Measurements from ENCODE around the gene ADGRF5.
"Not testable (repeated sequence)": the region's sequence is repeated elsewhere in the genome, so short reads cannot be mapped to it uniquely, and the experiment has no call there.

Gene ADGRF5

GRCh38 chr6:46876126-46876525 lies 45.6 kb downstream of the ADGRF5 start:
- TF ChIP-seq ZFX (IDR thresholded peaks at IDR 0.05; ENCODE audit: borderline replicate concordance), result no peak
- TF ChIP-seq, protein P1, sequence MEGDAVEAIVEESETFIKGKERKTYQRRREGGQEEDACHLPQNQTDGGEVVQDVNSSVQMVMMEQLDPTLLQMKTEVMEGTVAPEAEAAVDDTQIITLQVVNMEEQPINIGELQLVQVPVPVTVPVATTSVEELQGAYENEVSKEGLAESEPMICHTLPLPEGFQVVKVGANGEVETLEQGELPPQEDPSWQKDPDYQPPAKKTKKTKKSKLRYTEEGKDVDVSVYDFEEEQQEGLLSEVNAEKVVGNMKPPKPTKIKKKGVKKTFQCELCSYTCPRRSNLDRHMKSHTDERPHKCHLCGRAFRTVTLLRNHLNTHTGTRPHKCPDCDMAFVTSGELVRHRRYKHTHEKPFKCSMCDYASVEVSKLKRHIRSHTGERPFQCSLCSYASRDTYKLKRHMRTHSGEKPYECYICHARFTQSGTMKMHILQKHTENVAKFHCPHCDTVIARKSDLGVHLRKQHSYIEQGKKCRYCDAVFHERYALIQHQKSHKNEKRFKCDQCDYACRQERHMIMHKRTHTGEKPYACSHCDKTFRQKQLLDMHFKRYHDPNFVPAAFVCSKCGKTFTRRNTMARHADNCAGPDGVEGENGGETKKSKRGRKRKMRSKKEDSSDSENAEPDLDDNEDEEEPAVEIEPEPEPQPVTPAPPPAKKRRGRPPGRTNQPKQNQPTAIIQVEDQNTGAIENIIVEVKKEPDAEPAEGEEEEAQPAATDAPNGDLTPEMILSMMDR (IDR thresholded peaks at IDR 0.05), result no peak

DNA sequence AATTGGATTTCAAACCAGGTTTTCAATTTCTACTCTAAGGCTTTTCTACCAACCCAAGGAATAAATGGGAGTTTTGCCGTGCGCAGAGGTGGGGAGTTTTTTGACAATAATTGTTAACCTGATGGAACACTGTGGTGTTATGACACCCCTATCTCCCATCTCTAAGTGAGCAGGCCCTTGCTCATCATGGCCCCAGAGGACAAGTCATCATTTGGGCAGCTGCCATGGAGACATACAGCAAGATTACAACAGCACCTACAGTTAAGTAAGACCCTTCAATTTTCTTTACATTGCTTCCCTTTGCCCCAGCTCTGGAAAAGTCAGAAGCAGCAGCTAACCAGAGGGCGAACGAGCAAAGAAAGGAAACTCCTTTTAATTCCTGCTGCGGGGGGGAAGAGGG lies 54.3 kb downstream of the ADGRF5 start:
- no peak for TF ChIP-seq ZFX (IDR thresholded peaks at IDR 0.05; ENCODE audit: borderline replicate concordance)
- TF ChIP-seq, protein P1 (IDR thresholded peaks at IDR 0.05), result no peak
- no peak overlapping the region for H3K27ac ChIP-seq

More at GRCh38 chr6:46876126-46876525, 45.6 kb downstream of the ADGRF5 start:
- H3K27ac ChIP-seq, result no peak overlapping the region

- TF ChIP-seq, protein P1 (IDR thresholded peaks at IDR 0.05), result no peak
- no peak for TF ChIP-seq ZFX (IDR thresholded peaks at IDR 0.05; ENCODE audit: borderline replicate concordance)
- H3K27ac ChIP-seq, result no peak overlapping the region
Observed at GRCh38 chr6:46865221-46865620, 56.5 kb downstream of the ADGRF5 start.

- no peak overlapping the region for H3K27ac ChIP-seq
- TF ChIP-seq, protein P1 (IDR thresholded peaks at IDR 0.05), result no peak
- no peak for TF ChIP-seq ZFX (IDR thresholded peaks at IDR 0.05; ENCODE audit: borderline replicate concordance)
Observed at GRCh38 chr6:46863791-46864190, 57.9 kb downstream of the ADGRF5 start.

DNA sequence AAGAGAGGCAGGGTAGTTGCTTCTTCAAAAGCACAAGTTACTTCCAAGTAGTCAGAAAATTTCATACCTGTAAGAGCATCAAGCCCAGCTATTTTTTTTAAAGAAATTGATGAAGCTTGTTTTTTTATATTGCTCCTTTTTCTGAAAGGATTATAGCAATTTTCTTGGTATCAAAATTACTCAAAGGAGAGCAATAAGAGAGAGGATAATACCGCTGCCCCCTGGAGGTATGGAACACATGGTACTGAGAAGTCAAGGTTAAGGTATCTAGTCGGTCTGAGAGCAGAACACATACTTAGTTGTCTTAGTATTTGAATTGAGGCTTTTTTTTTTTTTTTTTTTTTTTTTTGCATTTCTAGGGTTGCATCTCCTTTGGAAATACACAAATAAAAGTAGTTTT lies 59.4 kb downstream of the ADGRF5 start:
- TF ChIP-seq, protein P1 (IDR thresholded peaks at IDR 0.05), result peak; percentile 28
- TF ChIP-seq ZFX (IDR thresholded peaks at IDR 0.05; ENCODE audit: borderline replicate concordance), result no peak
- H3K27ac ChIP-seq, result no peak overlapping the region

DNA sequence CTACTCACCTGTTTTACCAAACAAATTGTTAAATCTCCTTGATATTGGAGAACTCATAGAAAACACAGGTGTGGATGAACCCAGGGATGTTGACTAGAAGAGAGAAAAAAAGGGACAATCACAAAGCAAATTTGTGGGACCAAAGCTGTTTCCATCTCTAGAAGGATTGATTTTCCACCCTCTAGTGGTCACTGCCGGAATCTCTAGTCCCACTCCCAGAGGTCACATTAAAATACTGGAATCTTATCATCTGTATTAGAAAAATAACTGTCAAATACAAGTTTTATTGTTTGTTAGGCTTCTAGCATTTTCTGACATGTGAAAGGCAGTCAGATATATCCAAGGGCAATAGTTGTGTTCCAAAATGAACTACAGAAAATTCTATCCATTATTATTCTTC lies 65.8 kb downstream of the ADGRF5 start:
- not testable (repeated sequence) for H3K27ac ChIP-seq
- TF ChIP-seq, protein P1 (IDR thresholded peaks at IDR 0.05), result peak; percentile 48

DNA sequence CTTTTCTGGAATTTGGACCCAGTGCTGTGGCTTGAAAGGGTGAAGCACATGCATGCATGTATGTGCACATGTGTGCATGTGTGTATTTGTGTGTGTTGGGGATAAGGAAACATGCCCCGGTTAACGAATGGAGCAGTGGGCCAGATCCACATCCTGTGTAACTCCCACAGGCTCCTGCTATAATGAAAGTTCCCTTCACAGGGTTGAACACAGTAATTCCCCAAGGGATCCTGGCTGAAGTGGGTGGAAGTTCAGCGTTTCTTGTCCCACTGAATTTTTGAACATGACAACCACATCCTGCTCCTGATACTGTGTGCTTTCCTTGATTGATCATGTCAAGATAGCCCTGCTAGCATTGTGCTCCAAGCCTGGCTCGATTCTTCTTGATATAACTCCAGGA lies 70.2 kb downstream of the ADGRF5 start:
- not testable (repeated sequence) for H3K27ac ChIP-seq

DNA sequence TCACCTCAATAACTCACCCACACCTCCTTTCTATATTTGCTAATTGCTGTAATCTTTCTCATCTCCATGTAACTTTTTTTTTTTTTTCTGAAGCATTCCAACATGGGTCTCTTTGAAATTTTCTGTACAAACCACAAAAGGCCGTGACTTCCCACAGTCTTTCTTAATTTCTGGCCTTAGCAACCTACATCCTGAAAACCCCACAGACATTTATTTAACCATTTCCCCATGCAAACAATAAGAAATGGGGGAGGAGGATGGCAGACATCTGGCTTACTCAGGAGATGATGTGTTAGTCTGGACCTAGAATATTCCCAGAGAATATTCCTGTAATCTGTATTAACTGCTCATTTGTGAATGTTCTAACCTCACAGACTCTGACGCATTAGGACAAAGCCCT lies 70.9 kb downstream of the ADGRF5 start:
- H3K27ac ChIP-seq, result no peak overlapping the region
- no peak for TF ChIP-seq ZFX (IDR thresholded peaks at IDR 0.05; ENCODE audit: borderline replicate concordance)
- TF ChIP-seq, protein P1 (IDR thresholded peaks at IDR 0.05), result no peak

Data from 22Rv1 (cell line).